ENCODE measurements around the gene SPC25.

SPC25 gene

DNA sequence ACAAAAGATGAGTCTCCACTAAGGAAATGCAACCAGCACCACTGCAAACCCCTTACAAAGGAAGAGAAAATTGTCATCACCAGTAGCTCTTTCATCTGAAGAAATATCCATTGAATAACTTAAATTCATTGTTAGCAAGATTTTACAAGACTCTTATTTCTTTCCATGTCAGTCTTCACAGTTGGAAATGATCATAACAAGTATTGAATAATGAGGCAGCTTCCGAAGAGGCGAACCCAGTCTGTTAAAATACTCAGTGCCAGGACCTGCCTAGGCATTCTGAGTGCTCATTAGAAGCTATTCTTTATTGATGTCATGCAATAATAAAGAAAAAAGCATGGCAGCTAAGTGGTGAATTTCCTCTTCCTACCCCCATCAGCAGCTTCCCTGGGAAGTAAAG lies 54.3 kb downstream of the SPC25 start:
- no peak for DNase-seq

DNA sequence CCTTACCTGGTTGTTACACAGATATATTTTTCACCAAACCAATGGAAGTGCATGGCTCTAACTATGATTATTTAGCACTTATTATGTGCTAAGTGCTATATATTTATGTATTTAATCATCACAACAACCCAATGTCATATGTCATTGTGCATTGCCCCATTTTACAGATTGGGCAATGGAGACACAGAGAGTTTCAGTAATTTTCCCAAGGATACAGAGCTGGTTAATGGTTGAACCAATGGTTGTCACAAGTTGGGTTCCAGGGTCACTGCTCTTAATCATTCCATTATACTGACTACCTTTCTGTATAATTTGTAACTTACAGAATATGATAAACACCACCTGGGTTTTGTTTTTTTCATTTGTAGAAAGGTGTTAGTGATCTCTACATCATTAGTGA lies 58.6 kb downstream of the SPC25 start:
- DNase-seq = no peak

DNA sequence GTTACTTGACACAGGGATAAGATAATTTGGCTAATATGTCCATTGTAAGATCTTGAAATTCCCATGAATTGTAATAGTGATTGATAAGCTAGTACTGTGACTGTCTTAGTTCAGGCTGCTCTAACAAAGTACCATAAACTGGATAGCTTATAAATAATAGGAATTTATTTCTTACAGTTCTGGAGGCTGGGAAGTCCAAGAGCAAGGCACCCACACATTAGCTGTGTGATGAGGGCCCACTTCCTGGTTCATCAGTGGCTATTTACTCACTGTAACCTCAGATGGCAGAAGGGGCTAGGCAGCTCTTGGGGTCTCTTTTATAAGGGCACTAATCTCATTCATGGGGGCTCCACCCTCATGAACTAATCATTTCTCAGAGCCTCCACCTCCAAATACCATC lies 59.3 kb downstream of the SPC25 start:
- no peak for DNase-seq

DNA sequence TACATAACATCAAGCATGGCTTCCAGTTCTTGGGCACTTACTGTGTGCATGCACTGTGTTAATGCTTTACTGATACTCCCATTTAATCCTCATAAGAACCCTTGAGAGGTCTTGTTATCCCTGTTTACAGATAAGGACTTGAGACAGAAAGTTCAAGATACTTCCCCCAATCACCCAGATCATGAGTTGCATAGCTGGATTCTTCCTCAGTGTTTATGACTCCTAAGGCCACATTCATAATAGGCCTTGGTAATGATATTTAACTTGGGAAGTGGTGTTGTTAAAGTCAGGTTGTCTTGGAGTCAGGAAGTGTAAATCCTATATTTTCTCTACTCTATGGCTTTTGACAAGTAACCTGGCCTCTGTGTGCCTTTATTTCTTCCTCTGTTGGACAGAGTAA lies 65.1 kb downstream of the SPC25 start:
- DNase-seq = no peak

DNA sequence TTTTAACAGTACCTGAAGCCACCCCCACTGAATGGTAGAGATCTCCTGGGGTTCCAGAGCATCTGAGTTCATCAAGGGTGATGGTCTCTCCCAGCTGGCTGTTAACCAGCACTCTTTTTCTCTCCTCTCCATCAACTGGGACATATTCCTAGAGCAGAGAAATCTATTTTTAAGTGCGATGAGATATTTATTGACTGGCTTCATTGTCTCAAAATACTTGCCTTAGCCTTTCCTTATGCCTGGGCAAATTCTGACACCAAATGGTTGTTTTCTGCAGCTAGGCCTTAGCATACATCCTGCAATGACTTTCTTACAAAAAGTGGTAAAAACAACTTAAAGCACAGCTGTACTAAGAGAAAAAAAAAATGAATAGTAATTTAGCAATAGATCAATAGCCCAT lies 68.2 kb downstream of the SPC25 start:
- DNase-seq = no peak

DNA sequence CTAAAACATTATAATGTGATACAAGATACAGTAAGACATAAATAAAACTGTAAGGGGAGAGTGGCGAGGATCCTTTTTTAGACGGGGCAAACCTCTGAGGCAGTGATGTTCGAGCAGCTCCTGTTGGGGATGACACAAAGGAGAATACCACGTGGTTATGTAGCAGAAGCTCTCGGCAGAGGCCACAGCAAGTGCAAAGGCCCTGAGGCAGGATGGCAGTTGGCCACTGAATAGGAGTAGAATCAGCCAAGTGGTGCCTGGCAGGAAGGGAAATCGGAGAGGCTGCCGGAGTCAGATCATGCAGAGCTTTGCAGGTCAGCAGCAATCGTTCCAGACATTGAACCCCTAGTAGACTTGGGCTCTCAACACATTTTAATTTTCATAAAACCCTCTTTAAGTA lies 68.7 kb downstream of the SPC25 start:
- DNase-seq = no peak
